Stimulated activated CD8-positive, alpha-beta memory T cell treated with anti-CD3 and anti-CD28 coated beads, Interleukin-7, amount 100 ng/mL, for 24 hours (primary cell): Measurements from ENCODE around the gene ANXA4.
"Not testable (repeated sequence)": the region's sequence is repeated elsewhere in the genome, so short reads cannot be mapped to it uniquely, and the experiment has no call there.

Source experiments
- DNase-seq: peaks from one replicate; pipeline ENCODE4 v3.0.0-alpha.2; 2020; ENCODE audit warnings: low read depth

Gene ANXA4

DNA sequence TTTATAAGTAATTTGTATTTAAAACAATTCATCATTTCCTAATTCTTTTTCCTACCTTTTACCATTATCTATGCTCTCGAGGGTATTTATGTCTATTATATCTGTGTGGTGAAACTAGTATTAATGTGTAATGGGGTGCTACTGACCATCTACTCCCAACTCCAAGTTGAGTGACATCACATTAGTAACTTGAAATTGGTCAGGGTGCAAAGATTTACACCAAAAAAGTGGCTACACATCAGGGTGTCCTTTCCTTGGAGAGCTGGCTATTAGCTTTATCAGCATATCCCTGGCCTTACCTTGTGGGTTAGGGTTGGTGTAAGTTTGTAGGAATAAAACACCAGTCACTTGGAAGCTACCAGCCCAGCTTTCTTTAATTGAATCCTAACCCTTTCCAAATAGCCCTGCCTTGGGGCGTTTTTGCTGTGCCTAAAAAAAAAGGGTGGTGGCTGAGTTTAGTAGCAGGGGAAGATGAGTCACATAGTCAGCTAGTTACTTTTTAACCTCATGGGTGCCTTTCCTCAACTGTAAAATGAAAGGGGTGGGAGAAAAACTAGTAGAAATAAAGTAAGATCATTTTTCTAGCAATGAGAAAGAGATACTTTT is 14.0 kb downstream of the ANXA4 start:
- no peak for DNase-seq

GRCh38 chr2:69762025-69762424 is 20.1 kb downstream of the ANXA4 start:
- no peak for DNase-seq

- DNase-seq = no peak
Measured at GRCh38 chr2:69762513-69763494, 20.9 kb downstream of the ANXA4 start.

DNA sequence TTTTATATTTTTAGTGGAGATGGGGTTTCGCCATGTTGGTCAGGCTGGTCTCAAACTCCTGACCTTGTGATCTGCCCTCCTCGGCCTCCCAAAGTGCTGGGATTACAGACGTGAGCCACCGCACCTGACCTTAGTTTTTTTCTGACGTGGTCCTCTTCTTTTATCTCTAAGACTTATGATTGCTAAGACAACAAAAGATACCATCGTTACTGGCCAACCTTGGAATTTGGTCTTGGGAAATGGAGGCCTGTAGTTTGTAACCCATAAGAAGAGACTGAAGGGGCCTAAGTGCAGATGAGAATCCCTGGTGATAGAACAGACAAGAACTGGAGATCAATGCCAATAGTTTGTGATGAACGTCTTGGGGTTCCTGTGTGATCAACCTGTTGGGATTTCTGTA is 21.9 kb downstream of the ANXA4 start:
- not testable (repeated sequence) for DNase-seq

DNA sequence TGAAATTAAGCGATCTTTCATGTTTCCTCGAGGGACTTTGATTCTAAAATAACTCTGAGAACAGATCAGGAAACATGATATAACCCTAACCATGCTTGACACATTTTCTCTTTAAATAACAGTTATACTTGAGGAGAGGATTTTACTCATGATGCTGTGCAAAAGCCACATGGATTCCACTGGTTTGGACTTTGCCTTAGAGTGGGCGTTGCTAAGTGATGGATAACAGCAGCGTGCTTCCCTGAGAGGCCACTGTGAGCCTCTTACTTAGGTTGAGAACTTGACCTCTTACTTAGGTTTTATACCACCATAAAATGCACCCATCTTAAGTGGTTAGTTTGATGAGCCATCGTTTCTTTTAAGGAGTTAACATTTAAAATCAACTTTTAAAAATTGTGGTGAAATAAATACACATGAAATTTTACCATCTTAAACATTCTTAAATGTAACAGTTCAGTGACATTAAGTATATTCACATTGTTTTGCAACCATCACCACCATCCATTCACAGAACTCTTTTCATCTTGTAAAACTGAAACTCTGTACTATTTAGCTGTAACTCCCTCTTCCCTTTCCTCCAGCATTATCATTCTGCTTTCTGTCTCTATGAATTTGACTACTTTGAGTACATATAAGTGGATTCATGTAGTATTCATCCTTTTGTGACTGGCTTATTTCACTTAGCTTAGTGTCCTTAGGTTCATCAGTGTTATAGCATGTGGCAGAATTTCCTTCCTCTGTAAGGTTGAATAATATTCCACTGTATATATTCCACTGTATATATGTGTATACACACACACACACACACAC is 22.6 kb downstream of the ANXA4 start:
- no peak for DNase-seq

DNA sequence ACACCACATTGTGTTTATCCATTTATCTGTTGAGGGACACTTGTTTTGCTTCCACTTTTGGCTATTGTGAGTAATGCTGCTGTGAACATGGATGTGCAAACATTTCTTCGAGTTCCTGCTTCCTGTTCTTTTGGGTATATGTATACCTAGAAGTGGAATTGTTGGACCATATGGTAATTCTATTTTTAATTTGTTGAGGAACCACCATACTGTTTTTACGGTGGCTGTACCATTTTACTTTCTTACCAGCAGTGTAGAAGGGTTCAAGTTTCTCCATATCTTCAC is 23.1 kb downstream of the ANXA4 start:
- DNase-seq = no peak

DNA sequence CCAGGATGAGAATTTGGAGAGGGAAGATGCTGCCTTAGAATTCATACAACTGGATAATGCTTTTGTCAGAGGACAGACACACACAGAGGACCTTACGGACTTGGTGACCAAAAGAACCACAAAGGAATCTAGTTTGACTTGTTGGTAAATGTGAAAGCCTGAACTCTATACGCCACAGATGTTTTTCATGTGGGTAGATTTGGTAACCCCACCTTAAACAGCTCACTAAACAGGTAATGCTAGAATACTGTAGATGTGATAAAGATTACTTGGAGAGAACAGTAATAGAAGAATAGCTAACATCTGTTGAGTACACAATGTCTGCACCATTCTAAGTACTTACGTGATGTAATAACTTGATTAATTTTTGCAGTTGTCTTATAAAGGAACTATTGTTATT is 24.1 kb downstream of the ANXA4 start:
- no peak for DNase-seq

DNA sequence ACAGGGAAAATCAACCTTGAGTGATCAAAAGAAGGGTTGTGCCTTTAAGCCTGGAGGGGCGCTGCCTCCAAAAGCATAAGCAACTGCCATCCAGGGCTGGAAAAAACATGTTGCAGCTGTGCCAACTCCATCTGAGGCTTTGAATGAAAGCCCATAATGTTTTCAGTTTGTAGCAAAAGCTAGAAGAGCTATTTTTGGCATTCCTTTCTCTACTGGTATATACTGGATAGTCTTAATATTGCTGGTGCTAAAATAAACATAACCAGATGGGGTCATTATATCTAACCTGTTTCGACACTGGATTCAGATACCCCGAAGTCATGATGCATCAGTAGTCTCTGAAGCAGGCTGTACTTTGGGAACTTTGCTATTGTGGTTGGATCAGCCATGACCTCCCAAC is 25.1 kb downstream of the ANXA4 start:
- no peak for DNase-seq

GRCh38 chr2:69768235-69768634 is 26.3 kb downstream of the ANXA4 start:
- DNase-seq = no peak

GRCh38 chr2:69768789-69769188 is 26.9 kb downstream of the ANXA4 start:
- no peak for DNase-seq

GRCh38 chr2:69769272-69769671 is 27.3 kb downstream of the ANXA4 start:
- DNase-seq = no peak

GRCh38 chr2:69770193-69770702 is 28.3 kb downstream of the ANXA4 start:
- no peak for DNase-seq

DNA sequence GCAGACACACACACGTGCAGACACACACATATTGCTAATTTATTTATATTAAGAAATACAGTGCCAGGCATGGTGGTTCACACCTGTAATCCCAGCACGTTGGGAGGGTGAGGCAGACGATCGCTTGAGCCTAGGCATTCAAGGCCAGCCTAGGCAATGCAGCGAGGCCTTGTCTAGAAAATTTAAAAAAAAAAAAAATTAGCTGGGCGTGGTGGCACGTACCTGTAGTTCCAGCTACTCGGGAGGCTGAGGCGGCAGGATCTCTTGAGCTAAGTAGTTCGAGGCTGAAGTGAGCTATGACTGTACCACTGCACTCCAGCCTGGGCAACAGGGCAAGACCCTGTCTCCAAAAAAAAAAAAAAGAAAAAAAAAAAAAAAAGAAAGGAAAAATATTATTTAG is 28.8 kb downstream of the ANXA4 start:
- no peak for DNase-seq

GRCh38 chr2:69771461-69771860 is 29.5 kb downstream of the ANXA4 start:
- DNase-seq = no peak

DNA sequence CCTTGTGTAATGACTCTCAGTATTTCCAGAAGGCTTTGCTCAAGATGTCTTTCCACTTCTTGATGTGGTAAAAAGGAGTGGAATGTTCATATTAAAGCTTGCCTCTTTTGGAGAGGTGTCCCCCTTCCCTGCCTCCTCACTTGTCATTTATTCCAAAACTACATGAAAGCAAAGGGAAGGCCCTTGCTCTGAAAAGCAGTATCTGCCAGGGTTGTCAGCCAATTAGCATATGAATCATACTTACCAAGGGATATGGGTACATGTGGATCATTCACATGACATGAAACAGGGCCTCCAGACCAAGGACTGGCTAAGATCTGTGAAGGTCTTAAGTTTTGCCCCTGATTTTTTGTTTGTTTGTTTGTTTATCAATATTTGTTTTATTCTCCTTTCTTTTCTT is 31.3 kb downstream of the ANXA4 start:
- DNase-seq = no peak

- DNase-seq = not testable (repeated sequence)
Measured at GRCh38 chr2:69774258-69774983, 32.5 kb downstream of the ANXA4 start.

GRCh38 chr2:69774984-69775982 is 33.3 kb downstream of the ANXA4 start:
- DNase-seq = no peak

GRCh38 chr2:69776886-69777785 is 35.2 kb downstream of the ANXA4 start:
- no peak for DNase-seq

DNA sequence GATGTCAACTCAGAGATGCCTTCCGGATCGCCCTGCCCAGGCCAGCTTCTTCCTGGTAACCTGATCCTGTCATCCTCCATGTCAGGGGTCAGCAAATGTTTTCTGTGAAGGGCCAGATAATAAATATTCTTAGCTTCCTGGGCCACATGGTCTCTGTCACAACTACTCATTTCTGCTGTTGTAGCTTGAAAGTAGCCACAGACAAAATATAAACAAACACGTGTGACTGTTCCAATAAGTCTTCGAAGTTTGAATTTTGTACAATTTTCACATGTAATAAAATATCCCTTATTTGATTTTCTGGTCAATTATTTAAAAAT is 35.8 kb downstream of the ANXA4 start:
- DNase-seq = no peak
